ENCODE results near the gene NEURL4. TPM values are rescaled to one million over a fixed set of nuclear protein-coding genes. Genes with fewer than 3 reads are reported as not detected.

The NEURL4 gene
- total and polyA plus RNA-seq, 2 donors (not counting 1 experiment from before 2014, with no cell fraction given), result 54.6 to 85.2 TPM

DNA sequence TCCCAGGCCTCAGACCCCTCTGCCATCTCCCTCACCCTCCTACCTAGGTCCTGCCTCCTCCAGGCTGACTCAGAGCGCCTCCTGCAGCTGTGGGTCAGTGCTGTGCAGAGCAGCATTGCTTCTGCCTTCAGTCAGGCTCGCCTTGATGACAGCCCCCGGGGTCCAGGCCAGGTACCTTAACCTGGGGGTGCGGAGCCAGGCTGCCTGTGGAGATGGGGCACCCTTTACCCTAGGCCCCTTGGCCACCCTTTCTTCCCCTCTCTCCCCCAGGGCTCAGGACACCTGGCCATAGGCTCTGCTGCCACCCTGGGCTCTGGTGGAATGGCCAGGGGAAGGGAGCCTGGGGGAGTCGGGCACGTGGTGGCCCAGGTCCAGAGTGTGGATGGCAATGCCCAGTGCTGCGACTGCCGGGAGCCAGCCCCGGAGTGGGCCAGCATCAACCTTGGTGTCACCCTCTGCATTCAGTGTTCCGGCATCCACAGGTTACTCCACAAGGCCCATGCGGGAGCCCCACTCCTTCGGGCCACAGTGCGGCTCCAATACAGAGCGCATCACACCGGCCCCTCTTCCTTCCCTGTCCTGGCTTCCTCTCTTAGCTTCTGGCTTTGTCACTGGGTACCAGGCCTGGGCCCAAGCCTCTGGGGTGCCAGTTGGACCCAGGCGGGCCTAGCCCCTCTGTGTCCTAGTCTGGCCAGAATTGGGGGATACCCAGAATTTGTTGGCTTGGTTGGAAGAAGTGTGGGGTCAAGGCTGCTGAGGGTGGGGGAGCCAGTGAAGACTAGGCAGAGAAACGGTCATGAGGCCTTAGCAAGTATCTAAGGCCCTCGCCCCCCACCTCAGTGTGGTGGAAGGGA lies 17.9 kb upstream of the NEURL4 start:
- Histone ChIP-seq H3K9me3 (ENCODE audit: control extremely low read depth in 1 of 3, control insufficient read depth in 2 of 3, insufficient read depth in 1 of 3, low read length in 2 of 3) (no peaks in the 10 kb centered on the region), H3K4me3 (ENCODE audit: control extremely low read depth in 1 of 5, extremely low read depth in 1 of 5, insufficient read depth in 1 of 5, low read depth in 2 of 5, low read length in 4 of 5) (no peak overlapping the region), H3K79me2 (ENCODE audit: control insufficient read depth, insufficient read depth, low read length) (peaks cover 18% of the 10 kb centered on the region), H3K4me2 (replicated peaks; ENCODE audit: low read depth, low read length, poor library complexity, severe bottlenecking) (no peak overlapping the region), H2AFZ (ENCODE audit: insufficient read depth, low read depth, low read length, poor library complexity, severe bottlenecking) (no peak overlapping the region), H3K9ac (ENCODE audit: low read length) (no peak overlapping the region), H3K4me1 (ENCODE audit: control insufficient read depth in 2 of 2, insufficient read depth in 2 of 2, low read length in 2 of 2) (peaks cover 5 to 11% of the 10 kb centered on the region in 2 donors), H3K36me3 (replicated peaks in 1 of 2; ENCODE audit: control extremely low read depth in 1 of 2, control insufficient read depth in 1 of 2, extremely low read depth in 1 of 2, insufficient read depth in 2 of 2, low read length in 1 of 2) (peaks cover 8 to 66% of the 10 kb centered on the region in 2 experiments), H4K20me1 (ENCODE audit: control insufficient read depth, insufficient read depth, low read length, poor library complexity, severe bottlenecking) (peaks cover 39% of the 10 kb centered on the region), H3K27ac (ENCODE audit: low read length in 2 of 2) (no peak overlapping the region), H3K27me3 (replicated peaks in 1 of 4; ENCODE audit: control extremely low read depth in 1 of 4, control insufficient read depth in 3 of 4, insufficient read depth in 4 of 4, low read length in 3 of 4) (no peaks in the 10 kb centered on the region)
- CTCF ChIA-PET, result interaction anchor here (1.0 to 5.8 kb wide), 8 partner anchors 9 to 301 kb away, joined by 3 to 53 read pairs (median 20); partner anchors contain the start of genes ACAP1, SLC2A4 and TMEM95
- POLR2A ChIA-PET, result interaction anchor here (0.7 to 1.7 kb wide), 3 partner anchors 10 to 66 kb away, joined by 3 to 5 read pairs (median 4); partner anchors contain the start of genes ACAP1 and SLC2A4
- TF ChIP-seq EZH2 (IDR thresholded peaks at IDR 0.05; ENCODE audit: borderline replicate concordance, insufficient read depth, low read depth, low read length, poor library complexity, severe bottlenecking), result no peak
- TF ChIP-seq, protein P1, sequence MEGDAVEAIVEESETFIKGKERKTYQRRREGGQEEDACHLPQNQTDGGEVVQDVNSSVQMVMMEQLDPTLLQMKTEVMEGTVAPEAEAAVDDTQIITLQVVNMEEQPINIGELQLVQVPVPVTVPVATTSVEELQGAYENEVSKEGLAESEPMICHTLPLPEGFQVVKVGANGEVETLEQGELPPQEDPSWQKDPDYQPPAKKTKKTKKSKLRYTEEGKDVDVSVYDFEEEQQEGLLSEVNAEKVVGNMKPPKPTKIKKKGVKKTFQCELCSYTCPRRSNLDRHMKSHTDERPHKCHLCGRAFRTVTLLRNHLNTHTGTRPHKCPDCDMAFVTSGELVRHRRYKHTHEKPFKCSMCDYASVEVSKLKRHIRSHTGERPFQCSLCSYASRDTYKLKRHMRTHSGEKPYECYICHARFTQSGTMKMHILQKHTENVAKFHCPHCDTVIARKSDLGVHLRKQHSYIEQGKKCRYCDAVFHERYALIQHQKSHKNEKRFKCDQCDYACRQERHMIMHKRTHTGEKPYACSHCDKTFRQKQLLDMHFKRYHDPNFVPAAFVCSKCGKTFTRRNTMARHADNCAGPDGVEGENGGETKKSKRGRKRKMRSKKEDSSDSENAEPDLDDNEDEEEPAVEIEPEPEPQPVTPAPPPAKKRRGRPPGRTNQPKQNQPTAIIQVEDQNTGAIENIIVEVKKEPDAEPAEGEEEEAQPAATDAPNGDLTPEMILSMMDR (IDR thresholded peaks at IDR 0.05), result no peak
- DNase-seq (peak; percentile 9), ATAC-seq (ENCODE audit: low read depth) (no peak)
- no peak overlapping the region for H3K4me3 Mint-ChIP-seq
- H3K27me3 Mint-ChIP-seq, result no peaks in the 10 kb centered on the region
- 97% methylated on average over 16 of the region's 18 CpGs for WGBS (ENCODE audit: insufficient coverage)
- peaks cover 14% of the 10 kb centered on the region for H3K4me1 Mint-ChIP-seq
- intact Hi-C loops (cut with micrococcal nuclease), result loop anchor here (1.0 kb wide), 1 partner anchor 67 kb away; no protein-coding TSS in a partner anchor
- H3K9me3 Mint-ChIP-seq (ENCODE audit: insufficient read depth), result no peaks in the 10 kb centered on the region
- peak overlapping the region; percentile 11 for H3K27ac Mint-ChIP-seq

DNA sequence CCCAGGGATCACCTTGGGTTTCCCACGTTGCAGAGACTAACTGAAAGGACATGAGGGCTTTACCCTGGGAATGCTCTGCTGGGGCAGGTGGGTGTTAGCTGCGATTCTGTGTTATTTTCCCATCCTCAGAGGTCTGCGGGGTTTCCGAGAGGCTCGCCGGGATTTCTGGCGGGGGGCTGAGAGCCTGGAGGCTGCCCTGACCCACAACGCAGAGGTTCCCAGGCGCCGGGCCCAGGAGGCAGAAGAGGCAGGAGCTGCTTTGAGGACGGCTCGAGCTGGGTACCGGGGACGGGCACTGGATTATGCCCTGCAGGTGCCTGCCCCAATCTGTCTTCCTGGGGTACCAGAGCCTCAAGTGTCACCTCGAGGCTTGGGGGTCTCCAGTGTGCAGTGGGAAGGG lies 14.1 kb upstream of the NEURL4 start:
- no peaks in the 10 kb centered on the region for H3K9me3 ChIP-seq (ENCODE audit: control extremely low read depth in 1 of 3, control insufficient read depth in 2 of 3, insufficient read depth in 1 of 3, low read length in 2 of 3)
- peaks cover 48% of the 10 kb centered on the region for H3K79me2 ChIP-seq (ENCODE audit: control insufficient read depth, insufficient read depth, low read length)
- CTCF ChIA-PET, result interaction anchor here (0.6 to 5.8 kb wide), 4 partner anchors 14 to 46 kb away, joined by 3 to 47 read pairs (median 24); partner anchors contain the start of gene NEURL4
- no peak overlapping the region for H3K9ac ChIP-seq (ENCODE audit: low read length)
- H4K20me1 ChIP-seq (ENCODE audit: control insufficient read depth, insufficient read depth, low read length, poor library complexity, severe bottlenecking), result peaks cover 64% of the 10 kb centered on the region
- POLR2A ChIA-PET, result interaction anchor here (0.8 to 1.6 kb wide), 2 partner anchors 14 to 18 kb away, joined by 3 to 7 read pairs; partner anchors contain the start of gene NEURL4
- DNase-seq (no peak), ATAC-seq (ENCODE audit: low read depth) (no peak)
- no peak overlapping the region for H2AFZ ChIP-seq (ENCODE audit: insufficient read depth, low read depth, low read length, poor library complexity, severe bottlenecking)
- 91% methylated on average over 15 of the region's 15 CpGs for WGBS (ENCODE audit: insufficient coverage)
- H3K4me3 ChIP-seq (ENCODE audit: control extremely low read depth in 1 of 5, extremely low read depth in 1 of 5, insufficient read depth in 1 of 5, low read depth in 2 of 5, low read length in 4 of 5), result no peak overlapping the region
- Mint-ChIP-seq H3K9me3 (ENCODE audit: insufficient read depth) (no peaks in the 10 kb centered on the region), H3K27me3 (no peaks in the 10 kb centered on the region), H3K4me3 (no peak overlapping the region), H3K27ac (no peak overlapping the region), H3K4me1 (peaks cover 7% of the 10 kb centered on the region)
- H3K4me2 ChIP-seq (replicated peaks; ENCODE audit: low read depth, low read length, poor library complexity, severe bottlenecking), result no peak overlapping the region
- intact Hi-C loops (cut with micrococcal nuclease), result no loop called here
- TF ChIP-seq, protein P1 (IDR thresholded peaks at IDR 0.05), result no peak
- TF ChIP-seq EZH2 (IDR thresholded peaks at IDR 0.05; ENCODE audit: borderline replicate concordance, insufficient read depth, low read depth, low read length, poor library complexity, severe bottlenecking), result no peak
- peaks cover 0 to 14% of the 10 kb centered on the region in 2 donors for H3K4me1 ChIP-seq (ENCODE audit: control insufficient read depth in 2 of 2, insufficient read depth in 2 of 2, low read length in 2 of 2)
- peaks cover 10 to 88% of the 10 kb centered on the region in 2 experiments for H3K36me3 ChIP-seq (replicated peaks in 1 of 2; ENCODE audit: control extremely low read depth in 1 of 2, control insufficient read depth in 1 of 2, extremely low read depth in 1 of 2, insufficient read depth in 2 of 2, low read length in 1 of 2)
- no peaks in the 10 kb centered on the region for H3K27me3 ChIP-seq (replicated peaks in 1 of 4; ENCODE audit: control extremely low read depth in 1 of 4, control insufficient read depth in 3 of 4, insufficient read depth in 4 of 4, low read length in 3 of 4)
- H3K27ac ChIP-seq (ENCODE audit: low read length in 2 of 2), result no peak overlapping the region

All from B cell (primary cell).